Peyer's patch (tissue), 4 donors: ENCODE results near the gene SLC18A3.

Experiments
- CTCF ChIP-seq, 6 experiments: fragments of 450-650 bp in 4 of 6; fragments of 200-600 bp in 2 of 6; sonication (generic) in 1 of 6; IDR thresholded peaks; one replicate each; pipeline ENCODE4 v1.5.1; 2017 to 2019; ENCODE audit warnings: antibody characterized with exemption in 6 of 6, mild to moderate bottlenecking in 3 of 6, moderate library complexity in 1 of 6
- POLR2A ChIP-seq, 2 donors: fragments of 450-650 bp; IDR thresholded peaks; one replicate each; pipeline ENCODE4 v1.5.1; 2017; ENCODE audit warnings: antibody characterized with exemption in 2 of 2, mild to moderate bottlenecking in 2 of 2, moderate library complexity in 2 of 2

GRCh38 chr10:49632406-49633317 lies 22.6 kb downstream of the SLC18A3 start:
- TF ChIP-seq CTCF (IDR thresholded peaks at IDR 0.05) (no peak), POLR2A (IDR thresholded peaks at IDR 0.05) (no peak)
